Stomach (tissue), 9 donors: ENCODE measurements around the gene MTMR12. TPM values are rescaled to one million over a fixed set of nuclear protein-coding genes. Genes with fewer than 3 reads are reported as not detected.

Source experiments
- DNase-seq, 2 donors: peaks; one replicate each; pipeline versions ENCODE4 v3.0.0 to v3.0.0-alpha.2; 2013 to 2019
- H3K27ac ChIP-seq, 5 donors: fragments of 200-600 bp in 4 of 5; sonication (generic) in 4 of 5; one replicate each; pipeline ENCODE4 v1.5.1; 2013 to 2019; ENCODE audit warnings: mild to moderate bottlenecking in 1 of 5, moderate library complexity in 1 of 5
- H3K27me3 ChIP-seq, 3 donors: fragments of 200-600 bp; sonication (generic); one replicate each; pipeline ENCODE4 v1.5.1; 2017 to 2019; ENCODE audit warnings: mixed run types in 1 of 3
- H3K36me3 ChIP-seq, 4 donors: fragments of 200-600 bp; sonication (generic); 1 replicate in 3 of 4; 2 replicates in 1 of 4; pipeline ENCODE4 v1.5.1; 2016 to 2019
- H3K4me1 ChIP-seq, 4 donors: fragments of 200-600 bp; sonication (generic); one replicate each; pipeline ENCODE4 v1.5.1; 2016 to 2019
- H3K4me3 ChIP-seq, 4 donors: fragments of 200-600 bp; sonication (generic) in 3 of 4; one replicate each; pipeline ENCODE4 v1.5.1; 2016 to 2019; ENCODE audit warnings: mild to moderate bottlenecking in 1 of 4
- H3K9me3 ChIP-seq, 4 donors: fragments of 200-600 bp; sonication (generic); one replicate each; pipeline ENCODE4 v1.5.1; 2016 to 2019
- EP300 ChIP-seq: sonication (generic); formaldehyde crosslinking; IDR thresholded peaks from one replicate; pipeline ENCODE4 v1.6.1; 2017; ENCODE audit warnings: antibody characterized with exemption
- POLR2A ChIP-seq, 4 donors: fragments of 450-650 bp; IDR thresholded peaks; one replicate each; pipeline ENCODE4 v1.6.1; 2016; ENCODE audit warnings: antibody characterized with exemption in 4 of 4, control low read depth in 2 of 4, mild to moderate bottlenecking in 1 of 4, moderate library complexity in 1 of 4
- POLR2AphosphoS5 ChIP-seq, 3 donors: sonication (generic); formaldehyde crosslinking; IDR thresholded peaks; one replicate each; pipeline ENCODE4 v1.6.1; 2016; ENCODE audit warnings: antibody characterized with exemption in 3 of 3
- WGBS, 5 donors: extraction: QIAGEN DNeasy Blood & Tissue Kit in 3 of 5; methylation state at CpG; one replicate each; pipeline versions ENCODE4 v1.1.5 to v1.1.7; 2013 to 2018; 5-methylcytosine and 5-hydroxymethylcytosine counted together
- intact Hi-C: fragments of 100-400 bp; cut with DNase I; formaldehyde crosslinking; loops from one replicate; pipeline ENCODE4 v1.15.1; 2023; ENCODE audit warnings: low total_unique reads
- polyA plus RNA-seq, 3 donors: library from polyadenylated mRNA; stranded (reverse); fragments of 200-250 nt; gene quantifications; one replicate each; pipeline ENCODE4 v1.2.3, GENCODE V29; 2013
- total RNA-seq, 5 donors: library from RNA; depleted of rRNA; stranded (reverse); fragments of >200 nt; gene quantifications; one replicate each; pipeline versions ENCODE4 v1.1.0 to v1.2.3, GENCODE V29; 2014 to 2016
- TF ChIP-seq, protein P1 (sequence below), 7 experiments: fragments of 450-650 bp in 4 of 7; fragments of 200-600 bp in 3 of 7; sonication (generic) in 3 of 7; IDR thresholded peaks; one replicate each; pipeline ENCODE4 v1.5.1; 2016 to 2019; ENCODE audit warnings: antibody characterized with exemption in 7 of 7, control low read depth in 2 of 7, mild to moderate bottlenecking in 1 of 7
- donor health status: healthy with polysubstance abuse.
- donor health status: Bipolar disorder and iron deficiency.
- donor health status: healthy.

MTMR12 gene
- total and polyA plus RNA-seq, 8 donors: 7.2 to 51.9 (median 38.8) TPM

DNA sequence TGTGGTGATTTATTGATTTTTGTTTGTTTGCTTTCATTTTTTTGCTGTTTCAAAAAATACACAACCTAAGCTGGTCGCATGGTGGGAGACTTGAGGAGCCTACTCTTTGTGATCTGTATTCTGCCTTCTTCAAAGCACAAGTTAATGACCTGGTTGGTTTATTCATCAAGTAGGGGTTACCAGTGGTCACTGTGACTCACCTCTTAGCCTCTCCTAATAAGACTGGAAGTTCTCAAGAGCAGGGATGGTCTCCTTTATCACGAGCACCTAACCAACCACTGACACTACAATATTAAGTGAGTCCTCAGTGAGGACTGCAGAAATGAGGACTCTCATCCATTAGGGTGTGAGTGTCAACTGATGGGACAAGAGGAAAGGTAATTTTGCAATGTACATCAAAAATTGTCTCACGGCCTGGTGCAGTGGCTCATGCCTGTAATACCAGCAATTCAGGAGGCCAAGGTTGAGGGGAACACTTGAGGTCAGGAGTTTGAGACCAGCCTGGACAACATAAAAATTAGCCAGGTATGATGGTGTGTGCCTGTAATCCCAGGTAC lies 13.6 kb upstream of the MTMR12 start:
- 68 to 88% (median 79%) methylated on average over 3 of the region's 3 CpGs for WGBS, 5 donors
- intact Hi-C loops: loop anchor here (10.0 kb wide), 1 partner anchor 91 kb away; no protein-coding TSS in a partner anchor
- H3K27me3 ChIP-seq: no peaks in the 10 kb centered on the region

DNA sequence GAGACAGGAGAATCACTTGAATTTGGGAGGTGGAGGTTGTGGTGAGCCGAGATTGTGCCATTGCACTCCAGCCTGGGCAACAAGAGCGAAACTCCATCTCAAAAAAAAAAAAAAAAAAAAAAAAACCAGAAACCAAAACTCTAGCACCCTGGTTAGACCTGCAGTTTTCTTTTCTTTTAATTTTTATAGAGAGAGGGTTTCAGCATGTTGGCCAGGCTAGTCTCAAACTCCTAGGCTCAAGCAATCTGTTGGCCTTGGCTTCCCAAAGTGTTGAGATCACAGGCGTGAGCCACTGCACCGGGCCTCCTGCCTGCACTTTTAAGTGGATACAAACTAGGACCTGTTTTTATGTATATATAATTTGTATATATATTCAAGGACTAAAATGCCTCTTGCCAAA lies 12.9 kb upstream of the MTMR12 start:
- 86 to 96% (median 91%) methylated on average over 2 to 4 of the region's 4 CpGs for WGBS, 5 donors
- Histone ChIP-seq H3K27me3 (no peaks in the 10 kb centered on the region), H3K4me1 (peaks cover 12 to 17% (median 15%) of the 10 kb centered on the region in 4 donors), H3K27ac (no peak overlapping the region), H3K4me3 (no peak overlapping the region), H3K36me3 (no peaks in the 10 kb centered on the region), H3K9me3 (peaks cover 0 to 9% (median 7%) of the 10 kb centered on the region in 4 donors)
- no peak for DNase-seq
- intact Hi-C loops: loop anchor here (10.0 kb wide), 1 partner anchor 91 kb away; no protein-coding TSS in a partner anchor
- TF ChIP-seq EP300 (no peak), POLR2A (IDR thresholded peaks at IDR 0.05) (no peak), POLR2AphosphoS5 (IDR thresholded peaks at IDR 0.05) (no peak)
- TF ChIP-seq, protein P1, sequence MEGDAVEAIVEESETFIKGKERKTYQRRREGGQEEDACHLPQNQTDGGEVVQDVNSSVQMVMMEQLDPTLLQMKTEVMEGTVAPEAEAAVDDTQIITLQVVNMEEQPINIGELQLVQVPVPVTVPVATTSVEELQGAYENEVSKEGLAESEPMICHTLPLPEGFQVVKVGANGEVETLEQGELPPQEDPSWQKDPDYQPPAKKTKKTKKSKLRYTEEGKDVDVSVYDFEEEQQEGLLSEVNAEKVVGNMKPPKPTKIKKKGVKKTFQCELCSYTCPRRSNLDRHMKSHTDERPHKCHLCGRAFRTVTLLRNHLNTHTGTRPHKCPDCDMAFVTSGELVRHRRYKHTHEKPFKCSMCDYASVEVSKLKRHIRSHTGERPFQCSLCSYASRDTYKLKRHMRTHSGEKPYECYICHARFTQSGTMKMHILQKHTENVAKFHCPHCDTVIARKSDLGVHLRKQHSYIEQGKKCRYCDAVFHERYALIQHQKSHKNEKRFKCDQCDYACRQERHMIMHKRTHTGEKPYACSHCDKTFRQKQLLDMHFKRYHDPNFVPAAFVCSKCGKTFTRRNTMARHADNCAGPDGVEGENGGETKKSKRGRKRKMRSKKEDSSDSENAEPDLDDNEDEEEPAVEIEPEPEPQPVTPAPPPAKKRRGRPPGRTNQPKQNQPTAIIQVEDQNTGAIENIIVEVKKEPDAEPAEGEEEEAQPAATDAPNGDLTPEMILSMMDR (IDR thresholded peaks at IDR 0.05): no peak

More for the DNA sequence above, 13.6 kb upstream of the MTMR12 start:
- H3K27ac ChIP-seq: no peak overlapping the region
- H3K36me3 ChIP-seq: no peaks in the 10 kb centered on the region
- H3K9me3 ChIP-seq: peaks cover 0 to 9% (median 7%) of the 10 kb centered on the region in 4 donors
- no peak for DNase-seq
- peaks cover 12 to 23% (median 22%) of the 10 kb centered on the region in 4 donors for H3K4me1 ChIP-seq
- no peak overlapping the region for H3K4me3 ChIP-seq
- TF ChIP-seq POLR2A (IDR thresholded peaks at IDR 0.05) (no peak), POLR2AphosphoS5 (IDR thresholded peaks at IDR 0.05) (no peak), EP300 (no peak)
- TF ChIP-seq, protein P1 (IDR thresholded peaks at IDR 0.05): no peak

- DNase-seq: peak in 1 of 2 donors; percentile 62
- Histone ChIP-seq H3K36me3 (no peaks in the 10 kb centered on the region), H3K27ac (no peak overlapping the region), H3K4me3 (no peak overlapping the region), H3K4me1 (peaks cover 7 to 11% (median 10%) of the 10 kb centered on the region in 4 donors), H3K27me3 (no peaks in the 10 kb centered on the region), H3K9me3 (peaks cover 0 to 9% (median 7%) of the 10 kb centered on the region in 4 donors)
- TF ChIP-seq POLR2A (IDR thresholded peaks at IDR 0.05): no peak
- no peak for TF ChIP-seq EP300
- TF ChIP-seq POLR2AphosphoS5 (IDR thresholded peaks at IDR 0.05): no peak
- TF ChIP-seq, protein P1 (IDR thresholded peaks at IDR 0.05): no peak
- intact Hi-C loops: loop anchor here (10.0 kb wide), 1 partner anchor 90 kb away; no protein-coding TSS in a partner anchor
- WGBS, 5 donors: 68 to 75% (median 69%) methylated on average over 3 of the region's 3 CpGs
These were observed 12.3 kb upstream of the MTMR12 start for GRCh38 chr5:32325062-32325461.

DNA sequence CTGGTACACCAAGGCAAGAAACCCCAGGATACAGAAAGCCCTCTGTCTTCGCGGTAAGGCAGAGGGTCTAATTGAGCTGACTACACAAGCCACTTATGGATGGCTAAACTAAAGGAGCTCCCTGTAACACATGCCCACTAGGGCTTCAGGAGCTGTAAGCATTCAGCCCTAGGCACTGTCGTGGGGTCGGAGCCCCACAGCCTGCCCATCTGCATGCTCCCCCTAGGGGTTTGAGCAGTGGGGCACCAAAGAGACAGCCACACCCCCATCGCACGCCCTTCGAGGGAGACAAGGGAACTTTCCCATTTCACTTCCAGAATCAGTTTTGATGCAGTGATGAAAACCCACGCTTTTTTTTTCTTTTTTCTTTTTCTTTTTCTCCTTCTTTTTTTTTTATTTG lies 11.0 kb upstream of the MTMR12 start:
- Histone ChIP-seq H3K4me3 (no peak overlapping the region), H3K36me3 (no peaks in the 10 kb centered on the region), H3K27me3 (no peaks in the 10 kb centered on the region), H3K4me1 (peaks cover 0 to 4% (median 0%) of the 10 kb centered on the region in 4 donors), H3K27ac (no peak overlapping the region), H3K9me3 (peaks cover 0 to 9% (median 7%) of the 10 kb centered on the region in 4 donors)
- no peak for TF ChIP-seq POLR2A (IDR thresholded peaks at IDR 0.05)
- TF ChIP-seq, protein P1 (IDR thresholded peaks at IDR 0.05): no peak
- TF ChIP-seq EP300: no peak
- TF ChIP-seq POLR2AphosphoS5 (IDR thresholded peaks at IDR 0.05): no peak
- WGBS, 5 donors: 78 to 91% (median 86%) methylated on average over 8 of the region's 8 CpGs
- intact Hi-C loops: loop anchor here (10.0 kb wide), 1 partner anchor 89 kb away; no protein-coding TSS in a partner anchor
- DNase-seq: no peak
